Measurements from ENCODE around the gene ARGFX.

ARGFX gene

DNA sequence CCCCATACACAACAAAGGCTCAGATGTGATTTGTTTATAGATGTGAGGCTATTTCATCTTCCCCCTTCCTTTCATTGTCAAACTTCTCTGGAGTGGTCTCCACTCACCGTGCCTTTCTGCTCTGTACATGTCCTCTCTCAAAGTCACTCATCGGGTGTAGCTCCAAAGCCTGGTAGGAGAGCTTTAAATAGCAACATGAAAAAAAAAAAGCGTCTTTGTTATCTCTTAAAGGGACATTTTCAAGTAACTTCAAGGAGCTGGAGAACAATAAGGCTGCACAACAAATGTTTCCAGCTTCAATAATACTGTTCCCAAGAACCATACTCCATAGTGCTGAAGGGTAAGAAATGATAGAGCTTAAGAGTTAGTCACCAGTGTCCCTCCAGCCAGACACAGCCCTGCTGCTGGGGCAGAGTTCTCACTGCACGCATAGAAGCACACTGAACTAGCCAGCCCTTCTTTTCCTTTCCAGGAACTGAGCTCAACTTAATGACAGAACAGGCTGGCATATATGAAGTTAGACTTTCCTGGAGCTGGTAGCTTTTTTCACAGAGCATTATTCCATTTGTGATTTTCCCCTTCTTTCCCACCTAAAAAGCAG is 33.6 kb downstream of the ARGFX start:
- no peak for DNase-seq

DNA sequence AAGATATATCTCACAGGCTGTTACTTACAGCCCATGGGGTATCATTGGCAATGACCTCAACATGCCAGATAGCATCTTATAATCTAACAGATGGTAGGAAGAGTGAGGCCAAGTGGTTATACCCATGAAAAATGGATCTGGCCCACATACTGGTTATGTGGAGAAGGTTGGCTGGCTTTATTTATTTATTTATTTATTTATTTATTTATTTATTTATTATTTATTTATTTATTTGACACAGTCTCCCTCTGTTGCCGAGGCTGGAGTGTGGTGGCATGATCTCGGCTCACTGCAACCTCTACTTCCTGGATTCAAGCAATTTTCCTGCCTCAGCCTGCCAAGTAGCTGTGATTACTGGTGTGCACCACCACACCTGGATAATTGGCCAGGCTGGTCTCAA is 37.0 kb downstream of the ARGFX start:
- no peak for DNase-seq

DNA sequence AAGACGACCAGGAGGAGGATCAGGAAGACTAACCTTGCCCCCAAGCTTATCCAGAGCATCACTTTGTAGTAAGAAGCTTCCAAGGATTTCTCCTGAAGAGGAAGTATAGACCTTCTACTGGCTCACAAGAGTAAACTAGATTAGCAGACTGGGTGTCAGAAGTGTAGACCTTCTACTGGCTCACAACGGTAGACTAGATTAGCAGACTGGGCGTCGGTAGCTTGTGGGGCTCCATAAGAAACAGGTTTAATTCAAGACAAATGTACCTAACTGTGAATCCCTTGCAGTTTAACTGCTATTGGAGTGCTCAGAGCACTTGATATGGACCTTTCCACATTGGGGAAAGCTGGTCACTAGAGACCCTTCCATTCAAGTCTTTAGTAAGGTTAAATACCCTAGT is 38.4 kb downstream of the ARGFX start:
- no peak for DNase-seq

Data from NCI-H446 treated with DMSO at 0.1 percent for 48 hours (cell line).